SK-N-MC (cell line): Measurements from ENCODE around the gene BORCS6.

Source experiments
- DNase-seq: peaks from one replicate; pipeline ENCODE4 v3.0.0-alpha.2; 2011; ENCODE audit warnings: low read depth, low spot score
- H3K27ac ChIP-seq: fragments of 200-600 bp; sonication (generic); 2 replicates; pipeline ENCODE4 v1.5.1; 2016; ENCODE audit warnings: mixed run types
- H3K36me3 ChIP-seq: fragments of 200-600 bp; sonication (generic); 2 replicates; pipeline ENCODE4 v1.6.1; 2017; ENCODE audit warnings: antibody characterized with exemption, low read length, mixed read lengths; ENCODE audit not compliant: insufficient read depth
- H3K4me3 ChIP-seq: fragments of 200-600 bp; sonication (generic); 2 replicates; pipeline ENCODE4 v1.5.1; 2016
- H3K9ac ChIP-seq: fragments of 200-600 bp; sonication (generic); 2 replicates; pipeline ENCODE4 v1.8.0; 2017; ENCODE audit warnings: mixed run types, mixed read lengths; ENCODE audit not compliant: insufficient read length
- H3K9me3 ChIP-seq: fragments of 200-600 bp; sonication (generic); 2 replicates; pipeline ENCODE4 v1.6.1; 2017; ENCODE audit warnings: low read depth, mild to moderate bottlenecking, antibody characterized with exemption, low read length, moderate library complexity, mixed read lengths
- EZH2 ChIP-seq: fragments of 200-600 bp; sonication (generic); IDR thresholded peaks from one replicate; pipeline ENCODE4 v1.6.1; 2017; ENCODE audit warnings: antibody characterized with exemption
- FOXP2 ChIP-seq: optimal IDR thresholded peaks from 2 replicates; pipeline ENCODE3; 2011; ENCODE audit warnings: mild to moderate bottlenecking, moderate library complexity; ENCODE audit not compliant: insufficient read depth; ENCODE audit errors: extremely low read length, control extremely low read depth
- POLR2AphosphoS5 ChIP-seq: IDR thresholded peaks from 2 replicates; pipeline ENCODE4 v1.6.1; 2012; ENCODE audit warnings: mild to moderate bottlenecking, low read depth, low read length, borderline replicate concordance

Gene BORCS6

DNA sequence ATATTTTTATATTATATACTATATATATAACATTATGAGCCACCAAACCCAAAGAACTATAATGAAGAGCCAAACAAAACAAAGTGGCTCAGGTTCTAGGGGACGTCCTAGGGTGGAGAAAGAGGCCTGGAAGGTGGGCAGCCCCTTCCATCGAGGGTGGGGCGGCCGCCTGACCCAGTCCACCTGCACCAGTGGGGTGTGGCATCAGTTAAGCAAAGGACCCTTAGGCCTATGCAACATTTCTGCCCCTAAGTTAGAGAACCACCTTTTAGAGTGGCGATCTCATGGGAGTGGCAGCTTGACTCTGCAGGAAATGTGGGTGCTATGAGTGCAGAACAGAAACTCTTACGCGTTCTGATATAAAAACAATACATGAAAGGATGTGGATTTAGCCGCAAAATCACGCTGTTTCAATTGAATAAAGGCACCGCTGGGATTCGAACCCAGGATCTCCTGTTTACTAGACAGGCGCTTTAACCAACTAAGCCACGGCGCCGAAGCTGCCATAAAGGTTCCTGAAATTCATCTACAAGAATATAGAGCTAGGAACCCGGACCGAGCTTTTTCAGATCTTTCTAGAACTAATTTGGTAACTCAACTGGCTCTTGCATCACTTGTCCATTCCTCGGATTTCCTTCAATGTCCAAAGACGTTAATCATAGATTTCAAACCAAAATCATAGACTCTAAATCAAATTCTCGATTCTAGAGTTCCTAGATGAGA lies 36.0 kb upstream of the BORCS6 start:
- H3K9ac ChIP-seq = peak overlapping the region; percentile 82
- peak overlapping the region; percentile 75 for H3K4me3 ChIP-seq
- no peak for DNase-seq
- peaks cover 25% of the 10 kb centered on the region; the same call in 1 of the 2 replicates for H3K36me3 ChIP-seq
- no peaks in the 10 kb centered on the region for H3K9me3 ChIP-seq
- TF ChIP-seq POLR2AphosphoS5 (no peak), EZH2 (no peak), FOXP2 (no peak)
- H3K27ac ChIP-seq = peak overlapping the region; percentile 97

- Histone ChIP-seq H3K36me3 (peaks cover 21% of the 10 kb centered on the region; the same call in 1 of the 2 replicates), H3K4me3 (no peak overlapping the region), H3K27ac (no peak overlapping the region), H3K9ac (no peak overlapping the region), H3K9me3 (no peaks in the 10 kb centered on the region)
- TF ChIP-seq POLR2AphosphoS5 = no peak
- TF ChIP-seq FOXP2 = no peak
- no peak for TF ChIP-seq EZH2
- DNase-seq = no peak
Measured at GRCh38 chr17:8224891-8225812, 35.2 kb upstream of the BORCS6 start.

DNA sequence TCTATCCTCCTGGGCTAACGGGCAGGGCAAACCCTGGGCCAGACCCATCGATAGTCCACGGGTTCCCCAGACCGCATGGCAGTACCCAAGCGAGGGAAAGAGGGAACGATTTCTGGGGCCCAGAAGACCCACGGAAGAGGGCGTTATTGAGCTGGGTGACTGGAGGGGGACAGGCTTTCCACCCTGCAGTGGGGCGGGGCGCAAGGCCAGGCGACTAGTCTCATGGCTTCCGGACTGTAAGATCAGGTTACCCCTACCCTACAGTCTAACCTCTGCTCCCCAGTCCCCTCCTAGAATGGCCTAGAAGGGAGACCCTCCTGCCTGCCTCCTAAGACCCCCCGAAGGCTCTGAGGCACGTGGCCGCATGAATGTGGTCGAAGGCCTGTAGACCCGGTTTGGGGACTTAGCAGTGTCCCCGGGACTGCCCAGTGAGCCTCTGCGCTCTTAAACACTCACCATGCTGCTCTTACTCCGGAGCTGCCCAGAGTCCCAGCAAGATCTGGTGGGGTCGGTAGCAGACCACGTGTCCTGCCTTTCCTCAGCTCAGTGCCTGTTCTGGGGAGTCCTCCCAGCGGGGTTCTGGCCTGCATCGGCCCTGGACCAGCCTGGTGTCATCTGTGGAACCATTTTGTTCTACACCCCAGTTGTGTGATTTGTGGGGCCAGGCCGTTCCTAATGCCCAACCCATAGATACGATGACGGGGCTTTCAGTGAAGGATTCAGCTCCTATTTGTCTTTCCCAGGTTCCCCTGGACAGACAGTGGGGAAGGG lies 33.6 kb upstream of the BORCS6 start:
- Histone ChIP-seq H3K27ac (peak overlapping the region; percentile 98), H3K4me3 (peak overlapping the region; percentile 100), H3K9ac (peak overlapping the region; percentile 71), H3K9me3 (no peaks in the 10 kb centered on the region), H3K36me3 (peaks cover 10% of the 10 kb centered on the region; the same call in 1 of the 2 replicates)
- TF ChIP-seq EZH2 = no peak
- TF ChIP-seq POLR2AphosphoS5 = no peak
- TF ChIP-seq FOXP2 = no peak
- DNase-seq = no peak

DNA sequence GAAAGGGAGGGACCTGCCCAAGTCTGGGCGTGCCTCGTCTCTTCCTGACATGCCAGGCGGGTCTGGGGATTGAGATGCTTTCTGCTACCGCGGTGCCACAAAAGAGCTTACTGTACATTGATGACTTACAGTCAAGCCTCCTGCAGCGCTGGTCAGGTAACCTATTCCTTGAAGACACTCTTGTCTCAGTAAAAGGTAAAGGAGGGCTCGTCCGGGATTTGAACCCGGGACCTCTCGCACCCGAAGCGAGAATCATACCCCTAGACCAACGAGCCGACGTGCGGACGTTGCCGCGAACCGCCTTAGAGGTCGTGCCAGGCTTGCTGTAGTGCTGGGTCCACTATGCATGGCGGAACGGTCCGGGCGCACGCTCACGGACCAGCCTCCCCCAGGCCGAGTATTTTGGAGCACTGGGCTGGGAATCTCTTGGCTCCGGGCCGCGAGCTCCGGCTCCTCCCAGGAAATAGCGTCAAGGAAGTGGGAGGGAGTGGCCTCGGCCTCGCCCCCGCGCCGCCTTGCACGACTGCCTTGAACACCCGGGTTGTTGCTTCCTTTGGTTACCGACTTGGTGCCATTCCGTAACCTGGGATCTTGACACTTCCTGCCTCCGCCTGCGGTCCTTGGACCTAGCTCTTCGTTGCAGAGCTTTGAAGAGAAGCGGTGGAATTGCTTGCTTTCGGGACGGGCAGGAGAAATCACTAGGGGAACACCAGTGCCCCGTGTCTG lies 32.8 kb upstream of the BORCS6 start:
- peak; percentile 24 for DNase-seq
- no peak for TF ChIP-seq EZH2
- peak; percentile 5 for TF ChIP-seq FOXP2
- TF ChIP-seq POLR2AphosphoS5 = peak; percentile 73

GRCh38 chr17:8222380-8222629 lies 32.3 kb upstream of the BORCS6 start:
- H3K27ac ChIP-seq = peak overlapping the region; percentile 98
- no peak for DNase-seq
- H3K9me3 ChIP-seq = no peaks in the 10 kb centered on the region
- peak overlapping the region; percentile 100 for H3K4me3 ChIP-seq
- H3K36me3 ChIP-seq = no peaks in the 10 kb centered on the region
- peak overlapping the region; percentile 71 for H3K9ac ChIP-seq
- TF ChIP-seq EZH2 (no peak), FOXP2 (no peak), POLR2AphosphoS5 (no peak)

More for the DNA sequence above, 32.8 kb upstream of the BORCS6 start:
- Histone ChIP-seq H3K4me3 (peak overlapping the region; percentile 100), H3K36me3 (peaks cover 3% of the 10 kb centered on the region; the same call in 1 of the 2 replicates), H3K27ac (peak overlapping the region; percentile 98), H3K9me3 (no peaks in the 10 kb centered on the region), H3K9ac (peak overlapping the region; percentile 71)

GRCh38 chr17:8221663-8222379 lies 31.8 kb upstream of the BORCS6 start:
- H3K4me3 ChIP-seq = peak overlapping the region; percentile 100
- peak overlapping the region; percentile 89 for H3K9ac ChIP-seq
- no peak for TF ChIP-seq FOXP2
- no peak for TF ChIP-seq EZH2
- no peak for TF ChIP-seq POLR2AphosphoS5
- no peaks in the 10 kb centered on the region for H3K9me3 ChIP-seq
- H3K27ac ChIP-seq = peak overlapping the region; percentile 98
- peak; percentile 76 for DNase-seq
- no peaks in the 10 kb centered on the region for H3K36me3 ChIP-seq
